Pulmonary artery endothelial cell (primary cell): ENCODE results near the gene FHIP1B. TPM values are rescaled to one million over a fixed set of nuclear protein-coding genes. Genes with fewer than 3 reads are reported as not detected.

Source experiments
- DNase-seq: peaks from one replicate; pipeline ENCODE4 v3.0.0-alpha.2; 2011; ENCODE audit warnings: low read depth, low spot score
- total RNA-seq: library from RNA; depleted of rRNA; stranded (reverse); fragments of >200 nt; gene quantifications from 2 replicates; pipeline ENCODE4 v1.2.3, GENCODE V29; 2014

FHIP1B gene
- total RNA-seq, 1 donor from 2014 or later: 8.4 TPM

DNA sequence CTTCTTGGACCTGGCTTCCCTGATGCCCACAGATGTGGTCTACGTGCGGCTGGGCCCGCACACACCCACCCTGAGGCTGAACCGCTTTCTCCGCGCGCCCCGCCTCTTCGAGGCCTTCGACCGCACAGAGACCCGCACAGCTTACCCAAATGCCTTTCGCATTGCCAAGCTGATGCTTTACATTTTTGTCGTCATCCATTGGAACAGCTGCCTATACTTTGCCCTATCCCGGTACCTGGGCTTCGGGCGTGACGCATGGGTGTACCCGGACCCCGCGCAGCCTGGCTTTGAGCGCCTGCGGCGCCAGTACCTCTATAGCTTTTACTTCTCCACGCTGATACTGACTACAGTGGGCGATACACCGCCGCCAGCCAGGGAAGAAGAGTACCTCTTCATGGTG, 5.7 kb upstream of the FHIP1B start:
- no peak for DNase-seq

DNA sequence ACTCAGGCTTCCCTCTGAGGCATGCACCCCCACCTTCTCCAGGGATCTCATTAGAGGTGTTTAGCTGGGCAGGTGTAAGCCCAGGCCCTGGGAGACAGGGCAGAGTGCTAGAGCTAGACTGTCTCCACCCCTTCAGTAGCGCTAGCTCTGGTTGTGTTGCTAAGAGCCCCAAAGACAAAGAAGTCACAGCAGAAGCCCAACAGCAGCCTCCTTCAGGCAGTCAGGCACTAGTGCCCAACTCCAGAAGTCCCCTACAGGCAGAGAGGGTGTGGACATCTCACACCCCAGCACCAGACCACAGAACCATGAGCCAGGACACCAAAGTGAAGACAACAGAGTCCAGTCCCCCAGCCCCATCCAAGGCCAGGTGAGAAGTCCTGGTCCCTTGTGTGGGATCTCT, 4.5 kb upstream of the FHIP1B start, which contains the start of gene CNGA4:
Gene CNGA4 (plus strand): TSS at position 188 of the 400 bp plus-strand sequence. CDS start 118 bp downstream, at position 306.
- DNase-seq: no peak

DNA sequence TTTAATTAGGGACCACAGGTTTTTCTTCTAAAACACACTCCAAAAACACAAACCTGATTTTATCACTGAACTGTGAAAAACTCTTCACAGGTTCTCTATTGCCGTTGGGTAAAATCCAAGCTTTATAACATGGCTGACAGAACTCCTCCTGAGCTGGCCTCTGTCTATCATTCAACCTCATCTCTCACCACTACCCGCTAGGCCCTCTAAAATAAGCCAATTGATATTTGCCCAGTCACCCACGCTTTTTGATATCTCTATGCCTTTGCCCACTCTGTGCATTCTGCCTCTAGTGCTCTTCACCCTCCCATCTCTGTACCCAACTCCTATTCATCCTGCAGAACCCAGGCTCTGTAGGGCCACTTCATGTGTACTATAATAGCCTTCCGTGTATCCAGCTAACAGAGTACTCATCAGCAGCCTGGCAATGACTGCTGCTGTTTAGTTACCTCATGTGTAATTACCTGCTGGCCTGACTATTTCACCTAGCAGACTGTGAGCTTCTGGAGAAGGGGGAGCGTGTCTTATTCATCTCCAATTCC, 3.4 kb upstream of the FHIP1B start:
- DNase-seq: no peak

DNA sequence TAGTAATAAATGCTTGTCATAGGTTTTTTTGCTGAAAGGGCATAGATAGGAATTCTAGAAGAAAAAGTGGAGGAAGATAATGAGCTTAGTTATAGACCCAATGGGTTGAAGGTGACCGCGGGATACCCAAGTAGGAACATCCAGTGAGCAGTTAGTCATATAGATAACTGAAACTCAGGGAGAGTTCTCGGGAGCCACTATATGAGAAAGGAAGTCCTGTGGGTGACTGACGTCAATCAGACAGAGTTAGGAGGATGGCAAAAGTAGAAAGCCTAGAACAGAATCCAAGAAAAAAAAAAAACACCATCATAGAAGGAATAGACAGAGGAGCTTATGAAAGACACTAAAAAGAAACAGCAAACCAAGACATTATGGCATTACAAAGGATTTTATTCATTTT, 2.8 kb upstream of the FHIP1B start:
- DNase-seq: no peak

DNA sequence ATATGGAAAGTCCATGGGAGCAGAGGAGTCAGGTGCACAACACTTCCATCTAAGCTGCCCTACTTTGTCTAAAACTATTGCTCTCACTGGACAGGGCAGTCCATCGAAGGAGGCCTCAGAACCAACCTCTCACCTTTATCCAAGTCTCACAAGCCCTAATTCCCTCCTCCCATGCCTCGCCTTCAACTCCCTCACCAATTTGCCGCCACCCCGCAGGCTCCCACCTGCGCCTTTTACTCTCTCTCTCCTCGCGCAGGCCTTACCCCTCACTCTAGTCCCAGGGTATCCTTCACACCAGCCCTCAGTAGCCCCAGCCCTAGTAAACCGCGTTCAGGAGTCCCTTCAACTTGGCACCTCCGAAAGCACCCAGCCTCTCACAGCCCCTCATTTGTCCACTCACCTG, 451 bp downstream of the FHIP1B start:
- no peak for DNase-seq

DNA sequence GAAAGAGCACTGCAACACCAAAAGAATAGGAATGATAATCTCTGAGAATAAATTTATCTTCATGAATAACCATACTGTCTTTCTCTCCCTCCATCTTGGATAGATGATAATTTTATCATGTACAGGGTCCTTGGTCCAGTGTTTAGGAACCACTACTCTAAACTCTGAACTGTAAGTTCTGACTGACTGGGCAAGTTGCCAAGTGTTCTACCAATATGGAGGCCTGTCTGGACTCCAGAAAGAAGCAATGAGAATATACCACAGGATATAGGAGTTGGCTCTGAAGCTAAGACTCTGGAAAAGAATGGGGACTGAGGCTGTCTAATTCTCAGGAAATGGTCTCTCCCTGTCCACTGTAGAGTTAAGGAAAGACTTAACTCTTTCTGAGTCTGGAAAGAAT, 1.5 kb downstream of the FHIP1B start:
- DNase-seq: no peak

DNA sequence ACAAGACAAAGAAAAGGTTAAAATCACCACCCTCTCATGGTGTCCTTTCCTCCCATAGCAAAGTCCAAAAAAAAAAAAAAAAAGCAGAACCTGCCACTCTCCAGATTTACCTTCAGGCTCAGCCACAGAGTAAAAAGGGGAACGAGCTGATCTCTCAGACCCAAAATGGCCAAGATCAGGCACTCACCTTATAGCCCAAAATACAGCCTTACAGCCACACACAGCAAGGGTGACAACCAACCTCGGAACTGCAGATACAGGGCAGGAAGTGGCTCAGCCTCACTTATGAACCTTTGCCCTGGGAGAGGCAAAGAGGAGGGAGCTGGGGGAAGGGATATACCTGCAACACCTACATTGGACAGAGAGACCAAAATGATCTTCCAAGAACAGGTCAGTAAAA, 4.5 kb downstream of the FHIP1B start:
- no peak for DNase-seq

DNA sequence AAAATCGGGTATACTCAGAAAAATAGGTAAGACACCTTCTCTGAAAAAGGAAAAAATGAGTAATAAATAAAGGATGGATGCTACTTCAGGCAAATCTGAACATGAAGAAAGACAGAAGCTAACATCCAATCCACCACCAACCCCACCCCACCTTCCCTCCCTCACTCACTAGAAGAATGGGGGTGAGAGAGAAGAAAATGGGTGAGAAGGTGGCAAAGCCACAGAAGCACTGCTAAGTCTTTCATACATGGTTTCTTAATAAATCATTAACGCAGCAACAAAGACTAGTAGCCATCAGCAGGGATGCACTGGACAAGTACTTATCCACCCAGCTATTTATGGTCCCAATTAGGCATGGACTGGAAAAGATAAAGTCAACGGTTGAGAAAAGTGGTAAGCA, 5.9 kb downstream of the FHIP1B start:
- DNase-seq: no peak

DNA sequence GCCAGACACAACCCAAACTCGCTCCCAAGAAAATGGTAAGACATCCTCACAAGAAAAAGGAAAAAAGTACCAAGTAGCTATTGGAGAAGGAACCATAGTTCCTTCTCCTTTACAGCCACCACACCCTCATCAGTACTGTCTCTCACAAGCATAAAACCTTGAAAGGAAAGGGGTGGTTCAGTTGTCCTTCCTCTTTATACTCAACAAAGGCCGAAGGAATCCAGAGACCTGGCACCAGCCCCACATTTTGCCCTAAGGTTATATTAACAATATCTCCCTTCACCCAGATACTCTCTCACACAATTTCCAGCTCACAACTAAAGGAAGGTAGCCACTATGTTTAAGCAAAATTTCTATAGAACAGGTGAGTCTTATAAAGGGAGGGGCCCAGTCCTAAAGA, 8.5 kb downstream of the FHIP1B start:
- DNase-seq: no peak

DNA sequence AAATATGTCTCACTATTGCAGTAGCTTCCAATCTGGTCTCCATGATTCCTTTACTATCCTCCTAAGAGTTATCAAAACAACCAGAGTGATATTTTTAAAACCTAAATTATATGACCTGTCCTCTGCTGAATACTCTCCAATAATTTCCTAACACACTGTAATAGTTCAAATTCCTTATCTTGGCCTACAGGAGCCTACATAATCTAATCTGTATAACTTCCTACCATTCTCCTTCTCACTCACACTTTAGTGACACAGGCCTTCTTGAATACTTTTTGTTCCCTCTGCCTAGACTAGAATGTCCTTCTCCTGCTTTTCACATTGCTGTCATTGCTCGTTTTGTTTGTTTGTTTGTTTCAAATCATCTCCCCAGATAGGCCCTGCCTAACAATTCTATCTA, 9.4 kb downstream of the FHIP1B start:
- no peak for DNase-seq

DNA sequence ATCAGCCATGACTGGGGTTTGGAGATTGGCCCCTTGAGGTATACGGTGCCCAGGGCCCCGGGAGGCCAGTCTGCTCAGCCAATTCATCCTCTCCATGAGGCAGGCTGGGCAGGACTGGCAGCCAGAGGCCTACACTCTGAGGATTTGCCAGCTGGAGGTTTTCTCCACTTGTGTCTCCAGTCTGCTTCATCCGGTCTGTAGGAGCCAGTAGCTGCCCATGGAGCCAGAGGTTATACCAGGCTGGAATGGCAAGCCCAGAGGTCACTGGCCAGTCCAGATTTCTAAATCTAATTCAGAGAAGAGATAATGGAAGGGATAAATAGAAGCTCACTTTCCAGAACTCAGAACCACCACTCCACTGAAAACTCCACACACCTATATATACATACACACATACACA, 10.0 kb downstream of the FHIP1B start:
- DNase-seq: no peak

DNA sequence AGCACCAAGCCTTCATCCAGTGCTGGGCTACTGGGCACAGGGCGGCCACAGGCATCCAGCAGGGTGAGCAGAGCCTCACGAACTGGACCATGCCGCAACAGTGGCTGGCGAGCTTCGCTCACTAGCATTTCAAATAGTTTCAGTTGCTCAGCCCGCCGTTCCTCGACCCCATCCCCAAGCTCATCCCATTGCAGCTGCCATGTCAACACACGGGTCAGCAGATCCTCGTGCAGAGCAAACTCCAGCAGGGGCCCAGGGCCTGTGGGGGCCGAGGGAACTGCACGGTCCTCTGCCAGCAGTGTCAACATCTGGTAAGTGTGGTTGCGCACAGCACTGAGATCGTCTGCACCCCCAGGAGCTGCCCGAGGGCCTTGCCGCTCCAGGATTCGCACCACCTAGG, 10.6 kb downstream of the FHIP1B start:
- DNase-seq: no peak

DNA sequence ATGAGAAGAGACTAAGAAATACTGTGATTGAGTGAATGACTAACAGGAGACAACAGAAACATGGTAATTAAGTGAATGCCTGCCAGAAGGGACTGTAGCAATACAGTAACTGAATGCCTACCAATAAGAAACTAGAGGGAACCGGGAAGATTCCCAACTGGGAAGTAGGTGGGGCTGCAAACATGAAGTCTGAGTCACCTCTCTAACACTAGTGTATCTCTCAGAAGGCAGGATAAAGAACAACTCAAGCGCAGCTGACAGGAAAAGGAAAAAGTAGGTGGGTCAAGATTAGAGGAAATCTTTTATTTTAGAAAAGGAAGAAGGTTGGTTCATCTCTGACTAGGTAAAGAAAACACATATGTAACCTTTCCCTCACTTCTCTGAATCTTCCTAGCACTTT, 15.1 kb downstream of the FHIP1B start:
- DNase-seq: peak; percentile 45

DNA sequence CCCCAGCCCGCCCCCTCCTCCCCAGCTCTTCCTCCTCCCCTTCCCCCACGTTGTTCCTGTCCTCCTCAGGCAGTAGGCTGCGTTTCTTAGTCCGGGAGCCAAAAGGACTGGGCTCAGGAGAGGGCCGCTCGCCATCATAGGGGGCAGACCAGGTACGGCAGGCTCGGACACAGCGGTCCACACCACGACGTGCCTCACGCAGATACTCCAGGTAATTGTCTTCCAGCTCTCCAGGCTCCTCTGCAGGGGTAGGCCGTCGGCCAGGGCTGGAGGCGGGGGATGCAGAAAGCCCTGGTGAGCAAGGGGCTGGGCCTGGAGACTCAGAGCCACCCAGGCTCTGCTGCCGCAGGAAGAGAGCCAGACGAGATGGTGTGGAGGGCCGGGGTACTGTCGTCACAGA, 16.7 kb downstream of the FHIP1B start:
- no peak for DNase-seq

DNA sequence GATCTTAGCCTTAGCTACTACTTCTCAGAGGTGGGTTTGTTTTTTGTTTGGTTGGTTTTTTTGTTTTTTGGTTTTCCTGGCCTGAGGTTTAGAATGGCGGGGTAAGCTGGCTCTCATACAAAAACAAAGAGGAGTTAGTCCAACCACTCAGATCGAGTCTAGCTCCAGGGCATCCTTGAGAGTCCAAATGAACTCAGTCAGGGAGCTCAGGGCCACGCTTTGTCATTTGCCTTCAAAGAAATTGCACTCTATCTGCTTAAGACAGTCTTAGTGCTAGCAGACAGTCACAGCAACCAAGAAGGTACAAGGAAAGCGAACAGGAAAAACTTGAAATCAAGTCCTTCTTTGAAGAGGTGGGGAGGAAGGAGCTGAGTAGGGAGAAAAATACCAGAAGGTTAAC, 17.9 kb downstream of the FHIP1B start:
- DNase-seq: no peak

DNA sequence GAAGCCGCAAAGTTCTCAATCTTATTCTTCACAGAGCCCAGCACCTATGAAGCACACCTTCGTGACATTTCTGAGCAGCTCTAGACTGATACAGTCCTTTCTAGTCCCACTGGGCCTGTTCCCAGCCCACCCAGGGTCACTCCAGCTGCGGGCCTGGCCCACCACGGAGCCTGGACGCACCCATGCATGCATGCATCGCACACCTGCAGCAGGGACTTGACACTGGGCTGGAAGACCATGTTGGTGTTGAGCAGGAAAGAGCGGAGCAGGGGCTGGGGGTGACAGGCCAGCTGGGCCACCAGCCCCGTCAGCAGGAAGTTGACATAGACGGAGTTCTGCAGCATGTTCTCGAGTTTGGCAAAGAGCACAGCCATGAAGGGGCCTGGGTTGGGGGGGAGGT, 19.9 kb downstream of the FHIP1B start:
- DNase-seq: no peak

DNA sequence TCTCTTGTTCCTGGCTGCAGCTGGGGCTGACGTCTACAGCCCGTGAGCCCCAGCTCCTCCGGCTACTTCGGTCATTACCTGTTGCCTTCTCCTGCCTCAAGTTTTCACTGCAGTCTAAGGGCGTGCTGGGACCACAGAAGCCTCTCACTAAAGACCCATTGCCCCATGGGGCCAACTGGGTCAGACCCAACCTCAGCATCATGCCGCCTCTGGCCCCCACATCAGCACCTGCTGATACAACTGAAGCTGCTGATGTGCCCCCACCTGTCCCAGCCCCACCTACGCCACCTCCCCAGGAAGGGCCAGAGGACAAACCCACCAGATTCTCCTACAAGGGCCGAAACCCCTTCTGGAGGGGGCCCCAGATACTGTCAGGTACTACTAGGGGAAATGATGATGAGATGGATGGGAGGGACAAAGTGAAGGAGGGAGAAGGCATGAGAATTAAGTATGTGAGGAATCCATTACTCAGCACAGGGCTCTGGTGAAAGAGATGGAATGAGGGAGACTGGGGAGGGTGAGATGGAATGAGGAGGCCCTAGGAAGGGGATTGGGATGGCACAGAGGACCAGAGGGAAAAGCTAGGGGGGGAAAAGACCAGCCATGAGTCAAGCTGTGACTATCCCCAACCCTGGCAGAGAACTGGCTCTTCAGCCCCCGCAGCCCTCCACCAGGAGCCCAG, 24.0 kb downstream of the FHIP1B start:
- no peak for DNase-seq

DNA sequence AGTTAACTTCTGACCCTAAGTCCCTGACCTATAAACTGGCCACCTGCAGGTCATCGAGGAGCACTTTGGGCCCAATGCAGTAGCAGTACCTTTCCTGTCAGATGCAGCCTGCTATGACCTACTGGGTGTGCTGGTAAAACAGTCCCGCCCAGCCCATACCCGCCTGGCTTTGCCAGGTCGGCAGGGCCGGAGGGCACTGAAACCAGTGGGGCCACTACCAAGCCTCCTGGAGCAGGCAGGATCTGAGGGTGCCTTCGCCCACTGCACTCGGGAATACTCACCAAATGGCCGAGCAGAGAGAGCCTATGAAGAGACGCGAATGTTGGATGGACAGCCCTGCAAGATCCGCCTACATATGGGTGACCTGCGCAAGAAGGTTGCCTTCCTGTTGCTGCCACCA, 24.6 kb downstream of the FHIP1B start:
- DNase-seq: no peak

DNA sequence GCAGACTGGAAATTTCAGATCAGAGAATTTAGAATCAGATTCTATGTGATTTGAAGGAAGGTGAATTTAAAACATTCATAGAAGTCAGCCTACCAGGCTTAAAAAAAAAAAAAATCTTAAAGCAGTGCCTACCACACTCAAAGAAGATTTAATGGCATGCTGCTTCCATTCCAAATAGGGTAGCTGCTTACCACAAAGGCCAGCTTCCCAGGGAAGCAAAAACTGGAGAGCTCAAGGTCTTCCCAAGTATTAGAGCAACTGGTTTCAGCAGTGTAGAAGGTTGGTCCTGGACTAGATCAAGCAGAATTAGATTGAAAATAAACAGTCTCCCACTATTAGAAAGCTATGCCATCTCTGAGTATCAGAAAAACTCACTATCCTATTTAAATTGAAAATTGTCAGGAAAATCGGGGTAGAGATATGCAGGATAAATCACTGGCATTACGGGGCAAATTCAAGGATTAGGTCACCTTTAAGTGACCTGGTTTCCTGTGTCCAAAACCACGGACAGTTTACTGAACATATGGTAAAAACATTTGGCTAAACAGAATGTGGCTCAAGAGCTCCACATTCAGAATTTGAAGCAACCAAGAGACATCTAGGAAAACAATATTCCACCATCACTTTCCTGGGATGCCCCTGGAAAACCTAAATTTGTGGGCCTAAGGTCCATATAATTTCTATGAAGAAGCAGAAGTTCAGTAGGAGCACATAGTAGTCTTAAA, 27.8 kb downstream of the FHIP1B start:
- DNase-seq: no peak

DNA sequence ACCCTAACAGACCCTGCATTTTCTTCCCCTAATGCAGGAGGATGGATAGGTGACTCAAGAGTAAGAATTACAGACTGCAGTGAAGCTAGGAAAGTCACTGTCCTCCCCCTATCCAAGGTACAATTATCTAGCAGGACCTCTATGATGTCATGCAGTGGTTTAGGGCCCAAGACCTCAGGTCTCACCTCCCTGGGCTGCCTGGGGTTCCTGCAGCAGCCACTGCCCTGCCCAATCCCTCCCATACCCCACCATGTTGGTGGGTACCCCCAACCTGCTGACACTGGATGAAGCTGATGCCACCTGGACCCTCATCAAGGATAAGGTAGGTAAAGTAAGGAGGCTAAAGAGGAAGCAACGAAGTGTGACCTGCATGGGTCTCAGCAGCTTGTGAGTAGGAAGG, 29.1 kb downstream of the FHIP1B start, which contains the start of gene C11orf42:
Gene C11orf42 (plus strand): TSS at position 192 of the 400 bp plus-strand sequence. CDS start 59 bp downstream, at position 251.
- no peak for DNase-seq

DNA sequence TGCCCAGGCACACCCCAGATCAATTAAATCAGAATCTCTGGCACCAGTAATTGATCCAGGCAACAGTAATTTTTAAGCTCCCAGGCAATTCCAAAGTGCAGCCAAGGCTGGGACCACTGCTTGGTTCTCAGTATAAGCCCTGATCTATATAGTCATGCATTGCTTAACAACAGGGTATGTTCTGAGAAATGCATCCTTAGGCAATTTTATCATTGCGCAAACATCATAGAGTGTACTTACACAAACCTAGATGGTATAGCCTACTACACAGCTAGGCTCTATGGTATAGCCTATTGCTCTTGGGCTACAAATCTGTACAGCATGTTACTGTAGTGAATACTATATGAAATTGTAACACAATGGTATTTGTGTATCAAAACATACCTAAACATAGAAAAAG, 29.7 kb downstream of the FHIP1B start:
- DNase-seq: no peak

DNA sequence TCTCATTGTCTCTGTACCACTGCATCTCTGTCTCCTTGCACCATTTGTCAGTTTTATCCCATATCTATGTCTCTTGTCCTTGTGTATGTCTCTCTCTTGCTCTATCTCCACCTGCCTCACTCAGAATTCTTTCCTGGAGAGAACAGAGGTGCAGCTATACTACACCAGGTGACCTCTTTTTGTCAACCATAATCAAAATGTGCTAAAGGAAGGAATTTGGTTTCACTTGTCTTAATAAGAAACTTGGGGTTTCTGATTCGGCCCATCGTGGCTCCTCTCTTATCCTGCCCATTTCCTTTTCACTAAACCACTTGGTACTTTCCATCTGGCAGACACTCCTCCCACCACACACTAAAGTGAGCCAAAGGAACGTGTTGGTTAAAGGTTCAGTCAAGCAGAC, 31.1 kb downstream of the FHIP1B start:
- no peak for DNase-seq

DNA sequence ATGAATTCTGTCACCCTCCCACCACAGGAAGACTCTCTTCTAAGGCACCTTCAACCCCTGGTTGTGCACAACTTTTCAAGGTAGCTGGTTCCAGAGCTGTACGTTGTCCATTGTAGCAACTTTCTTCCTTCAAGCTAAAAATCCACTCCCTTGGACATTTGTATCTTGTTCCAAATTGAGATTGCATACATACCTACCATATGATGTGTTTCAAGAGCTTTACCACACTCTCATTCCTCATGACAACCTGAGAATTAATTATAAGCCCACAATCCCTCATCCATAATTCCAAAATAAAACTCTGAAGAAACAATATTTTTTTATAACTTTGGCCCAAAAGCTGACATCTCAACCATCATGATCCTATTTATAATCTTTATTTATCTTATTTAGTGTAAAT, 32.4 kb downstream of the FHIP1B start:
- DNase-seq: no peak
